K562 (cell line): ENCODE results near the gene FAM89B. TPM values are rescaled to one million over a fixed set of nuclear protein-coding genes. Genes with fewer than 3 reads are reported as not detected.

ENCODE experiments used
- DPF2 ChIP-seq: fragments of 450-650 bp; IDR thresholded peaks from 2 replicates; pipeline ENCODE4 v1.6.1; 2016
- EWSR1 ChIP-seq: fragments of 450-650 bp; IDR thresholded peaks from 2 replicates; pipeline ENCODE4 v1.6.1; 2018; ENCODE audit warnings: borderline replicate concordance, mild to moderate bottlenecking, low read depth, moderate library complexity; ENCODE audit not compliant: partially characterized antibody
- GABPB1 ChIP-seq: sonication (generic); formaldehyde crosslinking; IDR thresholded peaks from 2 replicates; pipeline ENCODE4 v1.8.0; 2022; ENCODE audit warnings: mild to moderate bottlenecking, missing genetic modification reagents
- HMGXB4 ChIP-seq: sonication (generic); formaldehyde crosslinking; IDR thresholded peaks from 2 replicates; pipeline ENCODE4 v1.8.1; 2023; ENCODE audit warnings: mild to moderate bottlenecking, missing genetic modification reagents
- HOXB6 ChIP-seq: fragments of 250-450 bp; sonication (Bioruptor Pico); IDR thresholded peaks from 2 replicates; pipeline ENCODE4 v1.5.1; 2022; ENCODE audit warnings: mild to moderate bottlenecking, borderline replicate concordance
- MGA ChIP-seq: fragments of 450-650 bp; IDR thresholded peaks from 2 replicates; pipeline ENCODE4 v1.6.1; 2016; ENCODE audit warnings: mild to moderate bottlenecking, moderate library complexity
- RBM34 ChIP-seq: fragments of 200-400 bp; formaldehyde crosslinking; IDR thresholded peaks from 2 replicates; pipeline ENCODE4 v1.6.1; 2018; ENCODE audit warnings: low read length, borderline replicate concordance; ENCODE audit not compliant: insufficient read depth
- SMARCC2 ChIP-seq: fragments of 450-650 bp; IDR thresholded peaks from 2 replicates; pipeline ENCODE4 v1.6.1; 2017; ENCODE audit warnings: antibody characterized with exemption, moderate library complexity, mild to moderate bottlenecking, low read depth
- STAT5B ChIP-seq: fragments of 250-450 bp; sonication (Bioruptor Pico); IDR thresholded peaks from 2 replicates; pipeline ENCODE4 v1.8.0; 2021; ENCODE audit warnings: mild to moderate bottlenecking, inconsistent platforms
- ZBTB17 ChIP-seq: fragments of 450-650 bp; formaldehyde crosslinking; IDR thresholded peaks from 2 replicates; pipeline ENCODE4 v1.4.0; 2020; ENCODE audit warnings: mild to moderate bottlenecking
- ZNF41 ChIP-seq: fragments of 250-450 bp; sonication (Bioruptor Pico); conservative IDR thresholded peaks from 2 replicates; pipeline ENCODE4 v1.4.0; 2020; ENCODE audit warnings: mild to moderate bottlenecking
- ZNF511 ChIP-seq: sonication (generic); formaldehyde crosslinking; IDR thresholded peaks from 2 replicates; pipeline ENCODE4 v1.8.0; 2022; ENCODE audit warnings: mild to moderate bottlenecking, missing genetic modification reagents
- polyA plus RNA-seq, 8 experiments: library from polyadenylated mRNA; depleted of rRNA in 4 of 8; stranded (reverse) in 5 of 8; unstranded in 3 of 8; fragments of >200 nt; fragmentation: Nextera tagmentation in 2 of 8; fragmentation: Illumina TruSeq in 1 of 8; extraction: Ambion mirVana in 2 of 8; extraction: Trizol in 1 of 8; gene quantifications; 2 replicates each; pipeline versions ENCODE4 v1.2.1 to v1.2.3, GENCODE V29; 2011 to 2014; ENCODE audit warnings: inconsistent platforms in 1 of 8, missing spikeins in 1 of 8
- total RNA-seq, 7 experiments: library from RNA; depleted of rRNA in 6 of 7; stranded (reverse); fragments of >200 nt in 6 of 7; fragmentation: Illumina TruSeq in 2 of 7; extraction: Trizol in 2 of 7; gene quantifications; 2 replicates each; pipeline versions ENCODE4 v1.2.1 to v1.2.3, GENCODE V29; 2011 to 2021; ENCODE audit warnings: low replicate concordance in 1 of 7

Gene FAM89B
- total and polyA plus RNA-seq, 9 of the 15 experiments (the other 6 are each of a cell fraction or from before 2014, with no cell fraction given), result 0.32 to 27.6 (median 11.9) TPM

- TF ChIP-seq MGA (peak; percentile 35; the same call in 1 of the 2 replicates), ZNF41 (no peak), GABPB1 (CRISPR knock-in tag) (peak; percentile 73), STAT5B (CRISPR knock-in tag) (no peak), SMARCC2 (no peak), HOXB6 (CRISPR knock-in tag) (no peak), ZNF511 (peak; percentile 85), DPF2 (no peak), ZBTB17 (peak; percentile 44; the same call in 1 of the 2 replicates), EWSR1 (no peak), RBM34 (no peak), HMGXB4 (CRISPR knock-in tag) (peak; percentile 95)
Observed at GRCh38 chr11:65524741-65525545, 47.4 kb upstream of the FAM89B start, which contains the start of gene SCYL1 (continued).
